ENCODE data around the gene SUPT20H. TPM values are rescaled to one million over a fixed set of nuclear protein-coding genes. Genes with fewer than 3 reads are reported as not detected.
"Not testable (repeated sequence)": the region's sequence is repeated elsewhere in the genome, so short reads cannot be mapped to it uniquely, and the experiment has no call there.

Gene SUPT20H
- total RNA-seq, 1 donor from 2014 or later: 34.1 TPM

GRCh38 chr13:37068962-37069361, 9.5 kb upstream of the SUPT20H start:
- H3K4me1 ChIP-seq: no peaks in the 10 kb centered on the region
- TF ChIP-seq CTCF (IDR thresholded peaks at IDR 0.05): no peak
- TF ChIP-seq POLR2AphosphoS5 (IDR thresholded peaks at IDR 0.05; ENCODE audit: insufficient read depth in 1 of 2, low read depth in 1 of 2): no peak
- TF ChIP-seq POLR2A (IDR thresholded peaks at IDR 0.05): no peak
- H3K27ac ChIP-seq: no peak overlapping the region
- no peak overlapping the region for H3K4me3 ChIP-seq
- no peak for DNase-seq (ENCODE audit: extremely low spot score in 2 of 2)
- intact Hi-C loops (cut with DNase I): no loop called here
- H3K36me3 ChIP-seq: no peaks in the 10 kb centered on the region
- no peaks in the 10 kb centered on the region for H3K27me3 ChIP-seq
- H3K9me3 ChIP-seq: no peaks in the 10 kb centered on the region

GRCh38 chr13:37067874-37068273, 8.4 kb upstream of the SUPT20H start:
- Histone ChIP-seq H3K27me3 (no peaks in the 10 kb centered on the region), H3K9me3 (no peaks in the 10 kb centered on the region), H3K27ac (no peak overlapping the region), H3K4me1 (no peaks in the 10 kb centered on the region), H3K36me3 (no peaks in the 10 kb centered on the region), H3K4me3 (no peak overlapping the region)
- no peak for DNase-seq (ENCODE audit: extremely low spot score in 2 of 2)
- intact Hi-C loops (cut with DNase I): no loop called here
- TF ChIP-seq POLR2A (IDR thresholded peaks at IDR 0.05): no peak
- no peak for TF ChIP-seq POLR2AphosphoS5 (IDR thresholded peaks at IDR 0.05; ENCODE audit: insufficient read depth in 1 of 2, low read depth in 1 of 2)
- TF ChIP-seq CTCF (IDR thresholded peaks at IDR 0.05): no peak

GRCh38 chr13:37065890-37066526, 6.5 kb upstream of the SUPT20H start:
- intact Hi-C loops (cut with DNase I): no loop called here
- no peak for DNase-seq (ENCODE audit: extremely low spot score in 2 of 2)
- Histone ChIP-seq H3K27me3 (no peaks in the 10 kb centered on the region), H3K4me1 (no peaks in the 10 kb centered on the region), H3K27ac (no peak overlapping the region), H3K4me3 (no peak overlapping the region), H3K36me3 (no peaks in the 10 kb centered on the region), H3K9me3 (no peaks in the 10 kb centered on the region)
- TF ChIP-seq POLR2AphosphoS5 (IDR thresholded peaks at IDR 0.05; ENCODE audit: insufficient read depth in 1 of 2, low read depth in 1 of 2): no peak
- no peak for TF ChIP-seq POLR2A (IDR thresholded peaks at IDR 0.05)
- TF ChIP-seq CTCF (IDR thresholded peaks at IDR 0.05): no peak

- intact Hi-C loops (cut with DNase I): no loop called here
- peak overlapping the region; percentile 92 for H3K27ac ChIP-seq
- no peaks in the 10 kb centered on the region for H3K9me3 ChIP-seq
- peak overlapping the region; percentile 92 to 99 for H3K4me3 ChIP-seq
- no peaks in the 10 kb centered on the region for H3K36me3 ChIP-seq
- TF ChIP-seq POLR2AphosphoS5 (IDR thresholded peaks at IDR 0.05; ENCODE audit: insufficient read depth in 1 of 2, low read depth in 1 of 2) (no peak), POLR2A (IDR thresholded peaks at IDR 0.05) (no peak), CTCF (IDR thresholded peaks at IDR 0.05) (no peak)
- no peaks in the 10 kb centered on the region for H3K27me3 ChIP-seq
- DNase-seq (ENCODE audit: extremely low spot score in 2 of 2): no peak
- peaks cover 23% of the 10 kb centered on the region for H3K4me1 ChIP-seq
Observed at GRCh38 chr13:37059848-37060192, 332 bp upstream of the SUPT20H start.

- H3K36me3 ChIP-seq; intact Hi-C loops (cut with DNase I); H3K27ac ChIP-seq; DNase-seq (ENCODE audit: extremely low spot score in 2 of 2); H3K27me3 ChIP-seq; H3K4me3 ChIP-seq; H3K9me3 ChIP-seq: not testable (repeated sequence)
- H3K4me1 ChIP-seq: peaks cover 29% of the 10 kb centered on the region
Observed at GRCh38 chr13:37056228-37056627, 3.3 kb downstream of the SUPT20H start.

DNA sequence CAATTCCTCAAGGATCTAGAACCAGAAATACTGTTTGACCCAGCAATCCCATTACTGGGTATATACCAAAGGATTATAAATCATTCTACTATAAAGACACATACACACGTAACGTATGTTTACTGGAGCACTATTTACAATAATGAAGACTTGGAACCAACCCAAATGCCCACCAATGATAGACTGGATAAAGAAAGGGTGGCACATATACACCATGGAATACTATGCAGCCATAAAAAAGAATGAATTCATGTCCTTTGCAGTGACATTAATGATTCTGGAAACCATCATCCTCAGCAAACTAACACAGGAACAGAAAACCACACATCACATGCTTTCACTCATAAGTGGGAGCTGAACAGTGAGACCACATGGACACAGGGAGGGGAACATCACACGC, 6.4 kb downstream of the SUPT20H start:
- H3K4me3 ChIP-seq; H3K9me3 ChIP-seq; H3K27ac ChIP-seq; intact Hi-C loops (cut with DNase I); H3K27me3 ChIP-seq; H3K36me3 ChIP-seq; DNase-seq (ENCODE audit: extremely low spot score in 2 of 2): not testable (repeated sequence)
- peaks cover 19% of the 10 kb centered on the region for H3K4me1 ChIP-seq

All from vagina (tissue), 2 donors.